Measurements from ENCODE around the gene PBX1. TPM values are rescaled to one million over a fixed set of nuclear protein-coding genes. Genes with fewer than 3 reads are reported as not detected.

The PBX1 gene
- total RNA-seq, 2 experiments from 2014 or later, result not detected

- POLR2A ChIA-PET, result no interaction called here
- peaks cover 1% of the 10 kb centered on the region for H3K27me3 Mint-ChIP-seq
- no peaks in the 10 kb centered on the region for H3K4me1 Mint-ChIP-seq (ENCODE audit: low read depth)
- no peak overlapping the region for H3K4me3 Mint-ChIP-seq
- no peaks in the 10 kb centered on the region for H3K9me3 Mint-ChIP-seq
- H3K27ac Mint-ChIP-seq, result no peak overlapping the region
- CTCF ChIA-PET, result no interaction called here
- ATAC-seq (no peak), DNase-seq (no peak)
- intact Hi-C loops (cut with micrococcal nuclease), result no loop called here
- no peak for TF ChIP-seq CTCF (IDR thresholded peaks at IDR 0.05)
- no peaks in the 10 kb centered on the region for H3K36me3 Mint-ChIP-seq (ENCODE audit: low read depth)
Measured at GRCh38 chr1:164589408-164589807, 30.4 kb downstream of the PBX1 start.

- TF ChIP-seq CTCF (IDR thresholded peaks at IDR 0.05), result no peak
- ATAC-seq (no peak), DNase-seq (no peak)
- POLR2A ChIA-PET, result no interaction called here
- CTCF ChIA-PET, result no interaction called here
- Mint-ChIP-seq H3K27ac (no peak overlapping the region), H3K36me3 (ENCODE audit: low read depth) (no peaks in the 10 kb centered on the region), H3K27me3 (peaks cover 1% of the 10 kb centered on the region), H3K4me3 (no peak overlapping the region), H3K9me3 (no peaks in the 10 kb centered on the region), H3K4me1 (ENCODE audit: low read depth) (no peaks in the 10 kb centered on the region)
- intact Hi-C loops (cut with micrococcal nuclease), result no loop called here
Measured at GRCh38 chr1:164589961-164590507, 31.1 kb downstream of the PBX1 start.

- intact Hi-C loops (cut with micrococcal nuclease), result no loop called here
- Mint-ChIP-seq H3K9me3 (no peaks in the 10 kb centered on the region), H3K4me1 (ENCODE audit: low read depth) (no peaks in the 10 kb centered on the region), H3K36me3 (ENCODE audit: low read depth) (no peaks in the 10 kb centered on the region), H3K27ac (no peak overlapping the region), H3K4me3 (no peak overlapping the region), H3K27me3 (peaks cover 1% of the 10 kb centered on the region)
- no peak for TF ChIP-seq CTCF (IDR thresholded peaks at IDR 0.05)
- CTCF ChIA-PET, result no interaction called here
- no peak for DNase-seq
- ATAC-seq, result no peak
- POLR2A ChIA-PET, result no interaction called here
Measured at GRCh38 chr1:164590592-164590991, 31.6 kb downstream of the PBX1 start.

- ChIA-PET POLR2A (no interaction called here), CTCF (no interaction called here)
Measured at GRCh38 chr1:164591858-164592257, 32.9 kb downstream of the PBX1 start.

GRCh38 chr1:164592634-164593033 lies 33.6 kb downstream of the PBX1 start:
- ATAC-seq (no peak), DNase-seq (no peak)
- TF ChIP-seq CTCF (IDR thresholded peaks at IDR 0.05), result no peak
- Mint-ChIP-seq H3K9me3 (no peaks in the 10 kb centered on the region), H3K36me3 (ENCODE audit: low read depth) (no peaks in the 10 kb centered on the region), H3K27me3 (no peaks in the 10 kb centered on the region), H3K4me1 (ENCODE audit: low read depth) (no peaks in the 10 kb centered on the region), H3K4me3 (no peak overlapping the region), H3K27ac (no peak overlapping the region)
- CTCF ChIA-PET, result no interaction called here
- intact Hi-C loops (cut with micrococcal nuclease), result no loop called here
- POLR2A ChIA-PET, result no interaction called here

More at GRCh38 chr1:164591858-164592257, 32.9 kb downstream of the PBX1 start:
- ATAC-seq (no peak), DNase-seq (no peak)
- intact Hi-C loops (cut with micrococcal nuclease), result no loop called here
- H3K4me3 Mint-ChIP-seq, result no peak overlapping the region
- no peak overlapping the region for H3K27ac Mint-ChIP-seq
- H3K36me3 Mint-ChIP-seq (ENCODE audit: low read depth), result no peaks in the 10 kb centered on the region
- no peak for TF ChIP-seq CTCF (IDR thresholded peaks at IDR 0.05)
- no peaks in the 10 kb centered on the region for H3K9me3 Mint-ChIP-seq
- no peaks in the 10 kb centered on the region for H3K27me3 Mint-ChIP-seq
- no peaks in the 10 kb centered on the region for H3K4me1 Mint-ChIP-seq (ENCODE audit: low read depth)

All from activated CD8-positive, alpha-beta T cell treated with anti-CD3 and anti-CD28 coated beads for 36 hours (primary cell).